Tibial nerve (tissue), 4 donors: ENCODE results near the gene TMEM258.

Experiments used
- EP300 ChIP-seq, 2 donors: sonication (generic); formaldehyde crosslinking; IDR thresholded peaks; one replicate each; pipeline ENCODE4 v1.6.1; 2017; ENCODE audit warnings: antibody characterized with exemption in 2 of 2, mild to moderate bottlenecking in 1 of 2
- POLR2A ChIP-seq, 2 donors: fragments of 450-650 bp; IDR thresholded peaks; one replicate each; pipeline ENCODE4 v1.6.1; 2017; ENCODE audit warnings: antibody characterized with exemption in 2 of 2, mild to moderate bottlenecking in 2 of 2, moderate library complexity in 2 of 2
- TF ChIP-seq, protein P1 (sequence below), 5 experiments: fragments of 200-600 bp in 3 of 5; fragments of 450-650 bp in 2 of 5; sonication (generic) in 3 of 5; IDR thresholded peaks; one replicate each; pipeline ENCODE4 v1.5.1; 2016 to 2019; ENCODE audit warnings: antibody characterized with exemption in 5 of 5, mild to moderate bottlenecking in 3 of 5, moderate library complexity in 2 of 5

DNA sequence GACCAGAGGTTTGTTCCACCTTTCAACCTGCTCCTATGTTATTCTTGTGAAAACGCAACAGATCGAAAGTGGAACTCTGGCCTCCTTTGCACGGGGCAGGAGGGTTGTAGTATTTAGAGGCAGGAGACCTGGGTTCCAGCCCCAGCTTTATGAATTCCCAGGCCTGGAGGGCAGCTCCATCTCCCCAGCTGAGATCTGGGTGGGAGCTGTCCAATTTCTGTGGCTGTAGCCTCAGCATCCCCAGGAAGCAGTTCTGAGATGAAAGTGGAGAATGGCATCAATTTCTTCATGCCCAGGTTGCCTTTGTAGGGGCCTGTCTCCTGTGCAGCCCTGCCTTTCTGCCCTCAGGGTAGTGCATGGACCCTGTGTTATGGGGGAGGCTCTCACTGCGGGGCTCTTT, 39.8 kb upstream of the TMEM258 start:
- TF ChIP-seq, protein P1, sequence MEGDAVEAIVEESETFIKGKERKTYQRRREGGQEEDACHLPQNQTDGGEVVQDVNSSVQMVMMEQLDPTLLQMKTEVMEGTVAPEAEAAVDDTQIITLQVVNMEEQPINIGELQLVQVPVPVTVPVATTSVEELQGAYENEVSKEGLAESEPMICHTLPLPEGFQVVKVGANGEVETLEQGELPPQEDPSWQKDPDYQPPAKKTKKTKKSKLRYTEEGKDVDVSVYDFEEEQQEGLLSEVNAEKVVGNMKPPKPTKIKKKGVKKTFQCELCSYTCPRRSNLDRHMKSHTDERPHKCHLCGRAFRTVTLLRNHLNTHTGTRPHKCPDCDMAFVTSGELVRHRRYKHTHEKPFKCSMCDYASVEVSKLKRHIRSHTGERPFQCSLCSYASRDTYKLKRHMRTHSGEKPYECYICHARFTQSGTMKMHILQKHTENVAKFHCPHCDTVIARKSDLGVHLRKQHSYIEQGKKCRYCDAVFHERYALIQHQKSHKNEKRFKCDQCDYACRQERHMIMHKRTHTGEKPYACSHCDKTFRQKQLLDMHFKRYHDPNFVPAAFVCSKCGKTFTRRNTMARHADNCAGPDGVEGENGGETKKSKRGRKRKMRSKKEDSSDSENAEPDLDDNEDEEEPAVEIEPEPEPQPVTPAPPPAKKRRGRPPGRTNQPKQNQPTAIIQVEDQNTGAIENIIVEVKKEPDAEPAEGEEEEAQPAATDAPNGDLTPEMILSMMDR (IDR thresholded peaks at IDR 0.05): no peak
- no peak for TF ChIP-seq EP300 (IDR thresholded peaks at IDR 0.05)
- TF ChIP-seq POLR2A (IDR thresholded peaks at IDR 0.05): no peak
